Activated CD8-positive, alpha-beta memory T cell treated with anti-CD3 and anti-CD28 coated beads, Interleukin-2, amount 10 ng/mL, durations not matched to agents 7 days and 5 days (primary cell): ENCODE measurements around the gene SLC27A5. TPM values are rescaled to one million over a fixed set of nuclear protein-coding genes. Genes with fewer than 3 reads are reported as not detected.
"Not testable (repeated sequence)": the region's sequence is repeated elsewhere in the genome, so short reads cannot be mapped to it uniquely, and the experiment has no call there.

Source experiments
- ATAC-seq: fragments of 150-1000 bp; cut with Tn5 transposase; one replicate; pipeline ENCODE4 v1.10.0; 2021; ENCODE audit warnings: moderate library complexity
- CTCF ChIA-PET: fragments of 350-600 bp; sonication (Branson Sonifier 250); formaldehyde crosslinking; loops from one replicate; lab custom pipeline; 2021; ENCODE audit warnings: antibody characterized with exemption; lab: Charles Lee
- DNase-seq: peaks from one replicate; pipeline ENCODE4 v3.0.0-alpha.2; 2020
- H3K27ac Mint-ChIP-seq: one replicate; pipeline ENCODE4 v1.8.0; 2021; ENCODE audit warnings: mild to moderate bottlenecking, mixed read lengths
- H3K27me3 Mint-ChIP-seq: one replicate; pipeline ENCODE4 v1.8.0; 2021; ENCODE audit warnings: mixed read lengths
- H3K36me3 Mint-ChIP-seq: one replicate; pipeline ENCODE4 v1.8.0; 2021; ENCODE audit warnings: mild to moderate bottlenecking, mixed read lengths
- H3K4me1 Mint-ChIP-seq: one replicate; pipeline ENCODE4 v1.8.0; 2021; ENCODE audit warnings: mixed read lengths
- H3K4me3 Mint-ChIP-seq: one replicate; pipeline ENCODE4 v1.8.0; 2021; ENCODE audit warnings: mild to moderate bottlenecking, moderate library complexity, mixed read lengths
- H3K9me3 Mint-ChIP-seq: one replicate; pipeline ENCODE4 v1.8.0; 2022; ENCODE audit warnings: low read depth, mixed read lengths
- total RNA-seq, 2 experiments: library from RNA; stranded (reverse); gene quantifications; one replicate each; pipeline ENCODE4 v1.2.3, GENCODE V29; 2021

SLC27A5 gene
- total RNA-seq, 2 experiments from 2014 or later, result 22.9 to 23.6 TPM

- Mint-ChIP-seq H3K9me3 (no peaks in the 10 kb centered on the region), H3K27me3 (peaks cover under 1% of the 10 kb centered on the region), H3K4me1 (peaks cover 33% of the 10 kb centered on the region), H3K27ac (no peak overlapping the region), H3K4me3 (no peak overlapping the region), H3K36me3 (peaks cover 17% of the 10 kb centered on the region)
- CTCF ChIA-PET, result no interaction called here
- DNase-seq, result no peak
- no peak for ATAC-seq
Observed at GRCh38 chr19:58471736-58472135, 40.1 kb downstream of the SLC27A5 start.

DNA sequence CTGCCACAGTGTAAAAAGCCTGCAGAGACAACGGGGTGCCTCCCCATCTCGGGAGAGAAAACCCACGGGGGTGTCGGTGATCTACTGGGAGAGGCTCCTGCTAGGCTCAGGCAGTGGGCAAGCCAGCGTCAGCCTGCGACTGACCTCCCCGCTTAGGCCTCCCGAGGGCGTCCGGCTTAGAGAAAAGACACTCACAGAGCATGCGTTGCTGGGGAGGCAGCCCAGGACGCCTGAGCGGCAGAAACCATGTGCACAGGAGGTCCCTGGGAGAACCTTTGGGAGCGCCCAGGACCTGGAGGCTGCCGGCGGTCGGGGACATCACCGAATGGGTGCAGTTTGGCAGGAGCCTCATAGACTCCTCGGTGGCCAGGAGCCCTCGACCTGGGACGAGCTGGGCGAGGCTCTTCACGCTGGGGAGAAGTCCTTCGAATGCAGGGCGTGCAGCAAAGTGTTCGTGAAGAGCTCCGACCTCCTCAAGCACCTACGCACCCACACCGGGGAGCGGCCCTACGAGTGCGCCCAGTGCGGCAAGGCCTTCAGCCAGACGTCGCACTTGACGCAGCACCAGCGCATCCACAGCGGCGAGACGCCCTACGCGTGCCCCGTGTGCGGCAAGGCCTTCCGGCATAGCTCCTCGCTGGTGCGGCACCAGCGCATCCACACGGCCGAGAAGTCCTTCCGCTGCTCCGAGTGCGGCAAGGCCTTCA, 40.8 kb downstream of the SLC27A5 start:
- H3K4me3 Mint-ChIP-seq, ATAC-seq: not testable (repeated sequence)

GRCh38 chr19:58469241-58470013, 42.4 kb downstream of the SLC27A5 start:
- H3K4me1 Mint-ChIP-seq, result peaks cover 24% of the 10 kb centered on the region
- H3K36me3 Mint-ChIP-seq, result peaks cover 17% of the 10 kb centered on the region
- H3K4me3 Mint-ChIP-seq, result no peak overlapping the region
- DNase-seq (no peak), ATAC-seq (no peak)
- CTCF ChIA-PET, result interaction anchor here (1.2 to 3.1 kb wide), 4 partner anchors 20 to 50 kb away, joined by 3 to 10 read pairs (median 4); partner anchors contain the start of genes ZBTB45 and ZNF132
- H3K27ac Mint-ChIP-seq, result no peak overlapping the region
- H3K9me3 Mint-ChIP-seq, result no peaks in the 10 kb centered on the region
- H3K27me3 Mint-ChIP-seq, result peaks cover 2% of the 10 kb centered on the region

More for the DNA sequence above, 40.8 kb downstream of the SLC27A5 start:
- Mint-ChIP-seq H3K4me1 (peaks cover 34% of the 10 kb centered on the region), H3K36me3 (peaks cover 17% of the 10 kb centered on the region)
- DNase-seq, CTCF ChIA-PET, H3K27ac Mint-ChIP-seq, H3K27me3 Mint-ChIP-seq, H3K9me3 Mint-ChIP-seq: not testable (repeated sequence)

DNA sequence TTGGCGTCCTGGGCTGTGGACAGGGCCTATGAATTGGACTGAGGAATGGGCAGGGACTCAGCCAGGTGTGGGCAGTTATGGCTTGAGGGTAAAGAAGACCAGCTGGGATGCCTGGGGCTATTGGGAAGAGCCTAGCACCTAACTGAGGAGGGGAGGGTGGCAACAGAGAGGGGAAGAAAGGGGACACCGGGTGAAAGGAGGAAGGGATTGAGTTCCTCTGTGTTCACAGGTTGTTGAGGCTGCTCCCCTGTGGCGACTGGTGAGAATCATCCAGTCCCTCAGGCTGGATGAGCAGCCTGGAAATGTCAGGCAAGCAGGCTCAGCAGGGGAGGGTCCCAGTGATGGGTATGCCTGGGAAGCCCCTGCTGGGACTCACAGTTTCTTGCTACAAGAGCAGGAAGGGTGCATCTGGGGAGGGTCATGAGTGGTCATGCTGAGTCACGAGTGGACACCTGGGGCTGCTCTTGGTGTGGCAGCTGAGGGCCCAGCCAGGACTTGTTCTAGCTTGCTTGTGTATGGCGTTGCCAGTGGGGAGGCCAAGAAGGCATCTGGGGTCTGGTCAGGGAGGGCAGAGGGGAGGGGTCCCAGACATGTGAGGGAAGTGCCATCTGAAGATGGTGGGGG, 43.5 kb downstream of the SLC27A5 start:
- CTCF ChIA-PET, result interaction anchor here (1.2 to 3.1 kb wide), 4 partner anchors 21 to 51 kb away, joined by 3 to 10 read pairs (median 4); partner anchors contain the start of genes ZBTB45 and ZNF132
- H3K27ac Mint-ChIP-seq, result peak overlapping the region; percentile 44
- DNase-seq (no peak), ATAC-seq (no peak)
- H3K36me3 Mint-ChIP-seq, result peaks cover 17% of the 10 kb centered on the region
- H3K27me3 Mint-ChIP-seq, result peaks cover 2% of the 10 kb centered on the region
- H3K9me3 Mint-ChIP-seq, result no peaks in the 10 kb centered on the region
- peaks cover 21% of the 10 kb centered on the region for H3K4me1 Mint-ChIP-seq
- peak overlapping the region; percentile 76 for H3K4me3 Mint-ChIP-seq

- DNase-seq, result peak; percentile 99
- Mint-ChIP-seq H3K27me3 (peaks cover 2% of the 10 kb centered on the region), H3K9me3 (no peaks in the 10 kb centered on the region), H3K36me3 (peaks cover 7% of the 10 kb centered on the region), H3K4me3 (peak within 1 kb of the TSS; percentile 76), H3K4me1 (peaks cover 21% of the 10 kb centered on the region), H3K27ac (peak within 1 kb of the TSS; percentile 66)
- CTCF ChIA-PET, result interaction anchor here (0.9 to 3.1 kb wide), 4 partner anchors 16 to 89 kb away, joined by 3 to 10 read pairs (median 4); partner anchors contain the start of genes ZBTB45 and ZNF324B
- ATAC-seq, result peak; percentile 91
Observed at GRCh38 chr19:58466760-58467589, 44.8 kb downstream of the SLC27A5 start, which contains the start of gene ZNF324. Gene ZNF324, plus strand, starts transcription at chr19:58467080. Its CDS starts 2,106 bp downstream, at chr19:58469186.

GRCh38 chr19:58466089-58466759, 45.6 kb downstream of the SLC27A5 start:
- peaks cover 2% of the 10 kb centered on the region for H3K27me3 Mint-ChIP-seq
- no peaks in the 10 kb centered on the region for H3K9me3 Mint-ChIP-seq
- CTCF ChIA-PET, result interaction anchor here (0.9 to 1.5 kb wide), 3 partner anchors 15 to 89 kb away, joined by 3 to 4 read pairs (median 4); partner anchors contain the start of genes ZBTB45 and ZNF324B
- peaks cover 21% of the 10 kb centered on the region for H3K4me1 Mint-ChIP-seq
- peak; percentile 24 for ATAC-seq
- DNase-seq, result no peak
- peaks cover 7% of the 10 kb centered on the region for H3K36me3 Mint-ChIP-seq
- H3K27ac Mint-ChIP-seq, result no peak overlapping the region
- H3K4me3 Mint-ChIP-seq, result peak overlapping the region; percentile 76

GRCh38 chr19:58460039-58460438, 51.8 kb downstream of the SLC27A5 start:
- H3K27ac Mint-ChIP-seq, result no peak overlapping the region
- no peaks in the 10 kb centered on the region for H3K9me3 Mint-ChIP-seq
- peaks cover 18% of the 10 kb centered on the region for H3K36me3 Mint-ChIP-seq
- CTCF ChIA-PET, result interaction anchor here (1.0 to 1.2 kb wide), 2 partner anchors 15 to 59 kb away, joined by 3 read pairs; no protein-coding TSS in a partner anchor
- peaks cover 2% of the 10 kb centered on the region for H3K4me1 Mint-ChIP-seq
- DNase-seq, result no peak
- no peak overlapping the region for H3K4me3 Mint-ChIP-seq
- H3K27me3 Mint-ChIP-seq, result no peaks in the 10 kb centered on the region
- no peak for ATAC-seq

- peaks cover 23% of the 10 kb centered on the region for H3K36me3 Mint-ChIP-seq
Observed at GRCh38 chr19:58456111-58456510, 55.7 kb downstream of the SLC27A5 start.

DNA sequence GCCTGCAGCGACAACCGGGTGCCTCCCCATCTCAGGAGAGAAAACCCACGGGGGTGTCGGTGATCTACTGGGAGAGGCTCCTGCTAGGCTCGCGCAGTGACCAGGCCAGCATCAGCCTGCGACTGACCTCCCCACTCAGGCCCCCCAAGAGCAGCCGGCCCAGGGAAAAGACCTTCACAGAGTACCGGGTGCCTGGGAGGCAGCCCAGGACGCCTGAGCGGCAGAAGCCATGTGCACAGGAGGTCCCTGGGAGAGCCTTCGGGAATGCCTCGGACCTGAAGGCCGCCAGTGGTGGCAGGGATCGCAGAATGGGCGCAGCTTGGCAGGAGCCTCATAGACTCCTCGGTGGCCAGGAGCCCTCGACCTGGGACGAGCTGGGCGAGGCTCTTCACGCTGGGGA, 56.5 kb downstream of the SLC27A5 start:
- Mint-ChIP-seq H3K4me1 (peaks cover 18% of the 10 kb centered on the region), H3K4me3 (no peak overlapping the region), H3K36me3 (peaks cover 23% of the 10 kb centered on the region), H3K27me3 (no peaks in the 10 kb centered on the region), H3K27ac (no peak overlapping the region), H3K9me3 (no peaks in the 10 kb centered on the region)
- CTCF ChIA-PET, result no interaction called here
- no peak for DNase-seq
- no peak for ATAC-seq

More at GRCh38 chr19:58456111-58456510, 55.7 kb downstream of the SLC27A5 start:
- peaks cover 11% of the 10 kb centered on the region for H3K4me1 Mint-ChIP-seq
- CTCF ChIA-PET, result no interaction called here
- H3K4me3 Mint-ChIP-seq, result no peak overlapping the region
- DNase-seq (no peak), ATAC-seq (no peak)
- no peaks in the 10 kb centered on the region for H3K9me3 Mint-ChIP-seq
- no peaks in the 10 kb centered on the region for H3K27me3 Mint-ChIP-seq
- H3K27ac Mint-ChIP-seq, result no peak overlapping the region

- Mint-ChIP-seq H3K4me1 (peaks cover 20% of the 10 kb centered on the region), H3K9me3 (peaks cover 2% of the 10 kb centered on the region), H3K4me3 (no peak overlapping the region), H3K36me3 (peaks cover 23% of the 10 kb centered on the region), H3K27ac (no peak overlapping the region), H3K27me3 (peaks cover 3% of the 10 kb centered on the region)
- ATAC-seq, result no peak
- no peak for DNase-seq
- CTCF ChIA-PET, result no interaction called here
Observed at GRCh38 chr19:58453743-58454142, 58.0 kb downstream of the SLC27A5 start.

DNA sequence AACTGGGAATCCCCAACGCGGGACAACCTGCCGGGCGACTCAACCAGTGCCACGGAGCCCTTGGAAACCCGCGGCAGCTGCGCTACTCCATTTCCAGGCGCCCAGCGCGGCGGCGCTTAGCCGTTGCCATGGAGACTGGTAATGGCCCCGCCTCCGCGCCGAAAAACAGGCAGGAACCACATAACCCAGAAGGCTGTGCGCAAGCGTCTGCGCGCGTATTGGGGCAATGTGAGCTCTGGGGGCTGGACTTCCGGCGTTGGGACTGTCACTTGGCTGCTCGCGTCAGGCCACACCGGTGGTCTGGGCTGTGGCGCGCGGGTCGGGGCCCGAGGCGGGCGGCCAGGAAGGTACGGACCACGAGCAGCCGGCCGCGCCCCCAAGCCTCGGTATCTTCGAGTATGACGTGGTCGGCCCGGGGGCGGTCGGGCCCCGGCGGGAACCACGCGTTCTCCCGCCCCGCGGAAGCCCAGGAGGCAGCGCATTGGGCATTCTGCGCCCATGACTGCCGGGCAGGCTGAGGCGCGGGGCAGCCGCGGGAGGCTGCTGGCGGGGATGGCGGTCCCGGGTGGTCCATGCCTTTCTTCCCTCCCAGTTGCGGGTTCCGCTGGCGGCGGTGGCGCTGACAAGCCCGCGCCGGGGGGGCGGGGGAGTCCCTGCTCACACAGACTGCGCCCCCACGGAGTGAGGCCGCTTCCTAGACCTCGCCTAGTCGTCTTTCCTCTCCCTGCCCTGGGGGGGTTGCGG, 60.3 kb downstream of the SLC27A5 start, which contains the start of gene ZNF324B:
TSS of gene ZNF324B (plus strand) at position 265 of the 744 bp plus-strand sequence. CDS start 2,080 bp downstream, outside the sequence.
- Mint-ChIP-seq H3K9me3 (peaks cover 9% of the 10 kb centered on the region), H3K27me3 (peaks cover 5% of the 10 kb centered on the region), H3K4me3 (peak within 1 kb of the TSS; percentile 74), H3K4me1 (peaks cover 20% of the 10 kb centered on the region), H3K27ac (peak within 1 kb of the TSS; percentile 58), H3K36me3 (peaks cover 15% of the 10 kb centered on the region)
- DNase-seq (peak; percentile 98), ATAC-seq (peak; percentile 98)
- CTCF ChIA-PET, result interaction anchor here (0.9 to 1.9 kb wide), 6 partner anchors 11 to 68 kb away, joined by 3 to 7 read pairs (median 4); partner anchors contain the start of genes ZBTB45, ZNF132 and ZNF324
